Measurements from ENCODE around the gene SAMHD1.
A peak's percentile ranks its signal among the peaks of the same experiment; 100 is the strongest.

SAMHD1 gene

DNA sequence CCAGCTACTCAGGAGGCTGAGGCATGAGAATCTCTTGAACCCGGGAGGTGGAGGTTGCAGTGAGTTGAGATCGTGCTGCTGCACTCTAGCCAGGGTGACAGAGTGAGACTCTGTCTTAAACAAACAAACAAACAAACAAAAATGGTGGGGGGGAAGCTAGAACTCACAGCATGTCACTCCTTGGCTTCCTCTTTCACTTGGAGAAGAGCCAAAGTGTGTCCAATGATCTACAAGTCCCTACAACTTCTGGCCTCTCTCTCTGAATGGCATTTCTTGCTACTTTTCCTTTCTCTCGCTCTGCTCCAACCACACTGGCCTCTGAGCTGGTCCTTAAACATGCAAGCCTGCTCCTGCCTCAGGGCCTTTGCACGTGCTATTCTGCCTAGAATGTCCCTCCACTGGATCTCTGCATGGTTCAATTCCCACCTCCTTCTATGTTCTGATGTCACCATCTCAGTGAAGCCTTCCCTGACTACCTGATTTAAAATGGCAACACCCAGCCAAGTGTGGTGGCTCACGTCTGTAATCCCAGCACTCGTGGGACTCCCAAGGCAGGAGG lies 67.5 kb downstream of the SAMHD1 start:
- DNase-seq (ENCODE audit: low spot score): no peak
- TF ChIP-seq, protein P1, sequence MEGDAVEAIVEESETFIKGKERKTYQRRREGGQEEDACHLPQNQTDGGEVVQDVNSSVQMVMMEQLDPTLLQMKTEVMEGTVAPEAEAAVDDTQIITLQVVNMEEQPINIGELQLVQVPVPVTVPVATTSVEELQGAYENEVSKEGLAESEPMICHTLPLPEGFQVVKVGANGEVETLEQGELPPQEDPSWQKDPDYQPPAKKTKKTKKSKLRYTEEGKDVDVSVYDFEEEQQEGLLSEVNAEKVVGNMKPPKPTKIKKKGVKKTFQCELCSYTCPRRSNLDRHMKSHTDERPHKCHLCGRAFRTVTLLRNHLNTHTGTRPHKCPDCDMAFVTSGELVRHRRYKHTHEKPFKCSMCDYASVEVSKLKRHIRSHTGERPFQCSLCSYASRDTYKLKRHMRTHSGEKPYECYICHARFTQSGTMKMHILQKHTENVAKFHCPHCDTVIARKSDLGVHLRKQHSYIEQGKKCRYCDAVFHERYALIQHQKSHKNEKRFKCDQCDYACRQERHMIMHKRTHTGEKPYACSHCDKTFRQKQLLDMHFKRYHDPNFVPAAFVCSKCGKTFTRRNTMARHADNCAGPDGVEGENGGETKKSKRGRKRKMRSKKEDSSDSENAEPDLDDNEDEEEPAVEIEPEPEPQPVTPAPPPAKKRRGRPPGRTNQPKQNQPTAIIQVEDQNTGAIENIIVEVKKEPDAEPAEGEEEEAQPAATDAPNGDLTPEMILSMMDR (IDR thresholded peaks at IDR 0.05; ENCODE audit: borderline replicate concordance, control extremely low read depth, extremely low read depth, insufficient read depth, missing control alignments): no peak
- in situ Hi-C loops (cut with MboI; ENCODE audit: low sequenced_read_pairs, unreplicated experiment): loop anchor here (25.0 kb wide), 1 partner anchor 672 kb away; no protein-coding TSS in a partner anchor

DNA sequence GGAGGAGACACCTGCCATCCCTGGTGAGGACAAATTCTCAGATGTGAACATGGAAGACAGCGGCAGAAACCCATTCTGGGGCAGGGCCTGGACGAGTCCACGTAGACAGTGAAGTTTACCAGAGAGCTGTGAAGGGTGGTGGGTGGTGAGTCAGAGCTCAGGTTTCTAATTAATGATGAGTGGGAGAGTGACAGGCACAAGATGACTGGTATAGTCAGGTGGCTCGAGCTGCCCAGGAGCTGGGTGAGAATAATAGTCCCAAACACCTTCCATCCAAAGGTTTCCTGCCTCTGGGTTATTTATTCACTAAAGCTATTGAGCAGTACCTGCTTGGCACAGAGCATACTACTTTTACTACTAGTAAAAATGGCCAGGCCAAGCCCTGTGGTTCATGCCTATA lies 69.6 kb downstream of the SAMHD1 start:
- TF ChIP-seq, protein P1 (IDR thresholded peaks at IDR 0.05; ENCODE audit: borderline replicate concordance, control extremely low read depth, extremely low read depth, insufficient read depth, missing control alignments): no peak
- in situ Hi-C loops (cut with MboI; ENCODE audit: low sequenced_read_pairs, unreplicated experiment): loop anchor here (25.0 kb wide), 1 partner anchor 670 kb away; no protein-coding TSS in a partner anchor
- DNase-seq (ENCODE audit: low spot score): peak; percentile 65

DNA sequence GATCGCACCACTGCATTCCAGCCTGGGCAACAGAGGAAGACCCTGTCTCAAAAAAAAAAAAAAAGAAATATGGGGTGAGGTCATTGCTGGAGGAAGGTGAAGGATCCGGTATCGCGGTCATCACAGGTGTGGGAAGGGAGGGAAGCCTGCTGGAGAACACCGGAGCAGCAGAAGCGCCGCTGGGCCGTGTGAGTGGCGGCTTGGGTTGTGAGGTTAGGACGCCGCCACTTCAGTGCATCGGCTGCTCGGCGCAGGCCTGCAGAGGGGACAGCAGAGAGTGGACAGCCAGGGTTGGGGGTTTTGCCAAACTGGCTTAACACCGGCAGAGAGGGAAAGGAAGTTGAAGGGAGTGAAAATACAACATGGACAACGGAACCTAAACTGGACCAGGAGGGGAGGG lies 70.2 kb downstream of the SAMHD1 start:
- TF ChIP-seq, protein P1 (IDR thresholded peaks at IDR 0.05; ENCODE audit: borderline replicate concordance, control extremely low read depth, extremely low read depth, insufficient read depth, missing control alignments): no peak
- DNase-seq (ENCODE audit: low spot score): no peak
- in situ Hi-C loops (cut with MboI; ENCODE audit: low sequenced_read_pairs, unreplicated experiment): loop anchor here (25.0 kb wide), 1 partner anchor 669 kb away; no protein-coding TSS in a partner anchor

DNA sequence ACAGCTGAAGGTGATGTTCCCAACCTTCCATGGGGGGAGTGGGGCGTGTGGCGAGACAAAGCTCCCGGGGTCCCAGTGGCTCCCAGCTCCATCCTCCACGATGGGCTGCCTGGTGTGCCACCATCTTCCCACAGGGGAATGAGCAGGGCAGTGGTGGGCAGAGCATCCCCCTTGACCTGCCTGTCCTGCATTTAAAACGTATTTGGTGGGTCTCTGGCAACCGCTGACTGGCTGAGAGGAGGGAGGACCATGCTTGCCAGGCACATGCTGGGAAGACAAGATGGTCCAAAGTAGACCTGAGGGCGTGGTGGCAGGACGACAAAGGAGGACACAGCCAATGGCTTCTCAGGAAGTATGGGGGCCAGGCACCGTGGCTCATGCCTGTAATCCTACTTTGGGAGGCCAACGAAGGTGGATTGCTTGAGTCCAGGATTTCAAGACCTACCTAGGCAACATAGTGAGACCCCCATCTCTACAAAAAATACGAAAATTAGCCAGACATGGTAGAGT lies 70.7 kb downstream of the SAMHD1 start:
- TF ChIP-seq, protein P1 (IDR thresholded peaks at IDR 0.05; ENCODE audit: borderline replicate concordance, control extremely low read depth, extremely low read depth, insufficient read depth, missing control alignments): no peak
- no peak for DNase-seq (ENCODE audit: low spot score)
- in situ Hi-C loops (cut with MboI; ENCODE audit: low sequenced_read_pairs, unreplicated experiment): loop anchor here (25.0 kb wide), 1 partner anchor 668 kb away; no protein-coding TSS in a partner anchor

DNA sequence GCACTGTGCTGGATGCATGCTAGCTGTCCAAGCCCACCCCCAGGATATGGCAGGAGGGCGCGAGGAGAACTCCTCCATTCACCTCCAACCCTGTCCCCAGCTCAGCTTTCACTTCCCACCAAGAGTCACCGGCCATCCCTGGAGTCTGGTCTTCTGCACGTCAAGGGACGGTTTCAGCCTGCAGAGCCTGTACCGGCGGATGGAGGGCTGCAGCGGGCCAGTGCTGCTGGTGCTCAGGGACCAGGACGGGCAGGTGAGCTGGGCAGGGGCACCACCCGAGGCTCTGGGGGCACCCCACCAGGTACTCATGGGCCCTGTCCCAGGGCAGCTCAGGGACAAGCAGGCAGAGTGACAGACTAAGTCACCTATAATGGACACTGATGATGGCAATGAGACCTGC lies 72.6 kb downstream of the SAMHD1 start:
- in situ Hi-C loops (cut with MboI; ENCODE audit: low sequenced_read_pairs, unreplicated experiment): loop anchor here (25.0 kb wide), 1 partner anchor 667 kb away; no protein-coding TSS in a partner anchor
- TF ChIP-seq, protein P1 (IDR thresholded peaks at IDR 0.05; ENCODE audit: borderline replicate concordance, control extremely low read depth, extremely low read depth, insufficient read depth, missing control alignments): no peak
- DNase-seq (ENCODE audit: low spot score): no peak

DNA sequence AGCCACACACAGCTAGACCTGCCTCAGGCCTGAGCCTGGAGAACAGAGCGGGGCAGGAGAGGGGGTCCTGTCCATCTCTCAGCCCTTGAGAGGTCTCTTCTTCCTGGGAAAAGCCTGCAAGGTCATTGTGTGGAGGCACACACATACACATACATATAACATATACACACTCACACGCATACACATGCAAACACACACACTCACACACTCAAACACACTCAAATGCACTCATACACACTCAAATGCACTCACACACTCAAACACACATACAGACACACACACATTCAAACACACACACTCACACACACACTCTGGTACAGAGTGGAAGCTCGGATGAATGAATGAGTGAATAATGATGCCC lies 75.1 kb downstream of the SAMHD1 start:
- no peak for DNase-seq (ENCODE audit: low spot score)
- TF ChIP-seq, protein P1 (IDR thresholded peaks at IDR 0.05; ENCODE audit: borderline replicate concordance, control extremely low read depth, extremely low read depth, insufficient read depth, missing control alignments): no peak
- in situ Hi-C loops (cut with MboI; ENCODE audit: low sequenced_read_pairs, unreplicated experiment): loop anchor here (25.0 kb wide), 1 partner anchor 664 kb away; no protein-coding TSS in a partner anchor

Data from GM13976 (cell line).